ENCODE results near the gene CXXC5. TPM values are rescaled to one million over a fixed set of nuclear protein-coding genes. Genes with fewer than 3 reads are reported as not detected.

The CXXC5 gene
- total RNA-seq, 1 experiment from 2014 or later = 97.2 TPM

GRCh38 chr5:139709582-139710318 lies 61.6 kb downstream of the CXXC5 start:
- Mint-ChIP-seq H3K4me1 (peaks cover 47% of the 10 kb centered on the region), H3K36me3 (no peaks in the 10 kb centered on the region), H3K9me3 (no peaks in the 10 kb centered on the region), H3K27ac (peak overlapping the region; percentile 94), H3K27me3 (ENCODE audit: low read depth) (peaks cover 19% of the 10 kb centered on the region), H3K4me3 (peak overlapping the region; percentile 66)
- ChIA-PET POLR2A (interaction anchor here (0.6 to 5.7 kb wide), 19 partner anchors 11 to 148 kb away, joined by 3 to 89 read pairs (median 9); partner anchors contain the start of gene CXXC5), CTCF (interaction anchor here (0.5 to 6.1 kb wide), 28 partner anchors 10 to 443 kb away, joined by 3 to 89 read pairs (median 8); partner anchors contain the start of gene CXXC5)
- ATAC-seq (peak; percentile 34), DNase-seq (ENCODE audit: low spot score) (peak; percentile 82)
- TF ChIP-seq USF2 (CRISPR knock-in tag; IDR thresholded peaks at IDR 0.05) (peak; percentile 84), TP53 (CRISPR knock-in tag; IDR thresholded peaks at IDR 0.05) (0 out of 2 replicates have a peak, but pooled peaks have one; percentile 44), USF1 (CRISPR knock-in tag; IDR thresholded peaks at IDR 0.05) (peak; percentile 78), E2F1 (CRISPR knock-in tag; IDR thresholded peaks at IDR 0.05) (0 out of 2 replicates have a peak, but pooled peaks have one; percentile 20), ETV6 (CRISPR knock-in tag; IDR thresholded peaks at IDR 0.05) (0 out of 2 replicates have a peak, but pooled peaks have one; percentile 35), FOXK1 (CRISPR knock-in tag; IDR thresholded peaks at IDR 0.05) (peak; percentile 71; the same call in 1 of the 2 replicates), ATF6 (CRISPR knock-in tag; IDR thresholded peaks at IDR 0.05) (no peak), ZNF219 (CRISPR knock-in tag; IDR thresholded peaks at IDR 0.05; ENCODE audit: borderline replicate concordance) (peak; percentile 88), SMAD3 (CRISPR knock-in tag; IDR thresholded peaks at IDR 0.05; ENCODE audit: borderline replicate concordance) (0 out of 2 replicates have a peak, but pooled peaks have one; percentile 65), STAT6 (CRISPR knock-in tag; conservative IDR thresholded peaks at IDR 0.05; ENCODE audit: low read depth) (no peak), ZBTB43 (CRISPR knock-in tag; IDR thresholded peaks at IDR 0.05) (peak; percentile 84; the same call in 1 of the 2 replicates), RELA (CRISPR knock-in tag; IDR thresholded peaks at IDR 0.05; ENCODE audit: borderline replicate concordance) (no peak), AFF4 (CRISPR knock-in tag; IDR thresholded peaks at IDR 0.05; ENCODE audit: borderline replicate concordance) (0 out of 2 replicates have a peak, but pooled peaks have one; percentile 82), ZNF423 (CRISPR knock-in tag; IDR thresholded peaks at IDR 0.05) (peak; percentile 98), ZNF232 (CRISPR knock-in tag; IDR thresholded peaks at IDR 0.05) (peak; percentile 66; the same call in 1 of the 2 replicates), SP1 (CRISPR knock-in tag; conservative IDR thresholded peaks at IDR 0.05) (peak; percentile 86), NFYB (CRISPR knock-in tag; conservative IDR thresholded peaks at IDR 0.05; ENCODE audit: low read depth) (no peak), HMGA2 (CRISPR knock-in tag; IDR thresholded peaks at IDR 0.05) (no peak), E2F5 (CRISPR knock-in tag; IDR thresholded peaks at IDR 0.05) (peak; percentile 21; the same call in 1 of the 2 replicates), ESRRA (CRISPR knock-in tag; IDR thresholded peaks at IDR 0.05; ENCODE audit: borderline replicate concordance) (no peak; the same call in 1 of the 2 replicates), MLX (CRISPR knock-in tag; IDR thresholded peaks at IDR 0.05) (no peak)
